ENCODE data around the gene PHF1. TPM values are rescaled to one million over a fixed set of nuclear protein-coding genes. Genes with fewer than 3 reads are reported as not detected.
"Not testable (repeated sequence)": the region's sequence is repeated elsewhere in the genome, so short reads cannot be mapped to it uniquely, and the experiment has no call there.

Gene PHF1
- total RNA-seq: 10 to 100 TPM; 68.5 to 91.5 (median 84.9) TPM

DNA sequence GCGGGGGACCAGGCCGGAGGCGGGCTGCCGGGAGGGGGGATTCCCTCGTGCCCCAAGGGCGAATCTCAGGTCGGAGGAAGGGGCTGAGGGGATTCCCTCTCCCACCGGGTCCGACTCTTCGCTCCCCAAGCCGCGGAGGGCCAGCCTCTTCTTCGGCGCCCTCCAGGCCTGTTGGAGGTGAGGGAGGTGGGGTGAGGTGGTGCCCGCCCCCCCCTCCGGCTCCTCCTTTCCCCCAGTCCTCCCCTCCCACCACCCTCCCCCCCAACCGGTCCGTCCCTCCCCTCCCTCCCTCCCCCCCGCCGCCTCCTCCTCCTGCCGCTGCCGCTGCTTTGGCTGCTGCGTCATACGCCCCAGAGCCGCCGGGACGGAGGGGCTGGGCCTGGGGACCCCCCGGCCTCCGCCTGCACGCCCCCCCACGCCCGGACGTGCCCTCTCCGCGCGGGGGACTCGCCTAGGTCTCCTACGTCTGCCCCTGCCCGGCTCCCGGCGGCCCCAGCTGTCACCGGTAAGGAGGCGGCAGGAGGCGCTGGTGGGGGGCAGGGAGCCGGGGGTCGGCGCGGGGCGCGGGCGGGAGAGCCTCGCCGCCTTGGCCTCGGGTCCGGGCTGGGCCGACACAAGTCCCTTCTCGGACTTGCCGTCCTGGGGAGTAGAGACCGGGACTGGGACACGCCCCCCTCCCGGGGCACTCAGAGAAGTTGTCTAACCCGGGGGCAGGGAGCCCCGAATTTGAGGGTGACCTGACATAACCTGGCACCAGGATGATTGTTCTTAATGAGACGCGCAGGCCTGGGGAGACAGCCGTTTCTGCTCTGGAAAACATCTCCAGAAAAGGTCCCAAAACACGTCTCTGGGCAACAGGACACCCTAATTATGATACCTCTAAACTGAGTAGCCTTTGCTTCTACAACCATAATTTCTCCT is at the start of gene PHF1:
Gene PHF1, plus strand, starts transcription at position 304 of the 921 bp plus-strand sequence. CDS start 1,250 bp downstream, outside the sequence.
- DNase-seq (ENCODE audit: extremely low spot score): no peak
- peaks cover 24 to 40% (median 39%) of the 10 kb centered on the region in 4 donors for H3K36me3 ChIP-seq
- peak; percentile 56 to 86 for TF ChIP-seq POLR2AphosphoS5 (IDR thresholded peaks at IDR 0.05)
- TF ChIP-seq, protein P1, sequence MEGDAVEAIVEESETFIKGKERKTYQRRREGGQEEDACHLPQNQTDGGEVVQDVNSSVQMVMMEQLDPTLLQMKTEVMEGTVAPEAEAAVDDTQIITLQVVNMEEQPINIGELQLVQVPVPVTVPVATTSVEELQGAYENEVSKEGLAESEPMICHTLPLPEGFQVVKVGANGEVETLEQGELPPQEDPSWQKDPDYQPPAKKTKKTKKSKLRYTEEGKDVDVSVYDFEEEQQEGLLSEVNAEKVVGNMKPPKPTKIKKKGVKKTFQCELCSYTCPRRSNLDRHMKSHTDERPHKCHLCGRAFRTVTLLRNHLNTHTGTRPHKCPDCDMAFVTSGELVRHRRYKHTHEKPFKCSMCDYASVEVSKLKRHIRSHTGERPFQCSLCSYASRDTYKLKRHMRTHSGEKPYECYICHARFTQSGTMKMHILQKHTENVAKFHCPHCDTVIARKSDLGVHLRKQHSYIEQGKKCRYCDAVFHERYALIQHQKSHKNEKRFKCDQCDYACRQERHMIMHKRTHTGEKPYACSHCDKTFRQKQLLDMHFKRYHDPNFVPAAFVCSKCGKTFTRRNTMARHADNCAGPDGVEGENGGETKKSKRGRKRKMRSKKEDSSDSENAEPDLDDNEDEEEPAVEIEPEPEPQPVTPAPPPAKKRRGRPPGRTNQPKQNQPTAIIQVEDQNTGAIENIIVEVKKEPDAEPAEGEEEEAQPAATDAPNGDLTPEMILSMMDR (IDR thresholded peaks at IDR 0.05): no peak
- TF ChIP-seq POLR2A (IDR thresholded peaks at IDR 0.05; ENCODE audit: low read depth): peak; percentile 36
- no peaks in the 10 kb centered on the region for H3K27me3 ChIP-seq
- peak within 1 kb of the TSS; percentile 99 to 100 (median 100) for H3K4me3 ChIP-seq
- peak within 1 kb of the TSS; percentile 97 to 100 (median 100) for H3K27ac ChIP-seq (replicated peaks in 1 of 4)
- H3K4me1 ChIP-seq: peaks cover 12 to 57% (median 54%) of the 10 kb centered on the region in 4 donors
- no peaks in the 10 kb centered on the region for H3K9me3 ChIP-seq
- WGBS: 0% methylated on average over 15 of the region's 67 CpGs
- intact Hi-C loops (cut with DNase I): no loop called here

DNA sequence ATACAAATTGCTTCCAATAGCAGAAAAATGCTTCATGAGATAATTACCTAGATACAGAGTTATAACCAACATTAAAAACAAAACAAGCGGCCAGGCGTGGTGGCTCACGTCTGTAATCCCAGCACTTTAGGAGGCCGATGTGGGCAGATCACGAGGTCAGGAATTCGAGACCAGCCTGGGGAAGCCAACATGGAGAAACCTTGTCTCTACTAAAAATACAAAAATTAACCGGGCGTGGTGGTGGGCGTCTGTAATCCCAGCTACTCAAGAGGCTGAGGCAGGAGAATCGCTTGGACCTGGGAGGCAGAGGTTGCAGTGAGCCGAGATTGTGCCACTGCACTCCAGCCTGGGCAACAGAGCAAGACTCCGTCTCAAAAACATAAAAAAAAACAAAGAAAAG is 47.3 kb upstream of the PHF1 start:
- H3K9me3 ChIP-seq; H3K4me3 ChIP-seq; DNase-seq (ENCODE audit: extremely low spot score); H3K27me3 ChIP-seq; H3K4me1 ChIP-seq; H3K36me3 ChIP-seq; intact Hi-C loops (cut with DNase I); H3K27ac ChIP-seq (replicated peaks in 1 of 4): not testable (repeated sequence)
- WGBS: 90% methylated on average over 12 of the region's 12 CpGs

DNA sequence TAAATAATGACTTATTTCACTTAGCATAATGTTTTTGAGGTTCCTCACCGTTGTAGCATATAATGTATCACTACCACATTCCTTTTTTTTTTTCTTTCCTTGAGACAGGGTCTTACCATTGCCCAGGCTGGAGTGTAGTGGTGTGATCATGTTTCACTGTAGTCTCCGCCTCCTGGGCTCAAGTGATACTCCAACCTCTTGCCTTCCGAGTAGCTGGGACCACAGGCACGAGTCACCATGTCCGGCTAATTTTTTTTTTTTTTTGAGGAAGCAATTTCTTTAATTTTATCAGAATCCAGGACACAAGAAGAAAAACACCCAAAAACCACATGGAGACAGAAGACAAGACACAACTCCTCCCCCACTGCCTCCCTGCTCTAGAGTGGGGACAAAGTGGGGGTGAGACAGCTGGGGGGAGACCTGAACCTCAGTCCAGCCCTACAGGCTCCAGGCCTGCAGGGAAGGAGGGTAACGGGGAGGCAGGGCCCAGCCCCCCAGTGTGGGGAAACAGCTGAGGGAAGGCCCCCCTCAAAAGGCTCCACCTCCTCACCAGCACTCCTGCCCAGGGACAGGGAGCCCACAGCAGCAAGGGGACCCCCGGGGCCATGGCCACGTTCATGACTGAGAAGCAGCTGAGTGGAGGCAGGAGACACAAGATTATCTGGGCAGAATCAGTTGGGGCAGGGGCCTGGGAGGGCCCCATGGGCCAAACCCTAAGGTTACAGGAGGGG is 46.2 kb upstream of the PHF1 start:
- not testable (repeated sequence) for H3K27me3 ChIP-seq

DNA sequence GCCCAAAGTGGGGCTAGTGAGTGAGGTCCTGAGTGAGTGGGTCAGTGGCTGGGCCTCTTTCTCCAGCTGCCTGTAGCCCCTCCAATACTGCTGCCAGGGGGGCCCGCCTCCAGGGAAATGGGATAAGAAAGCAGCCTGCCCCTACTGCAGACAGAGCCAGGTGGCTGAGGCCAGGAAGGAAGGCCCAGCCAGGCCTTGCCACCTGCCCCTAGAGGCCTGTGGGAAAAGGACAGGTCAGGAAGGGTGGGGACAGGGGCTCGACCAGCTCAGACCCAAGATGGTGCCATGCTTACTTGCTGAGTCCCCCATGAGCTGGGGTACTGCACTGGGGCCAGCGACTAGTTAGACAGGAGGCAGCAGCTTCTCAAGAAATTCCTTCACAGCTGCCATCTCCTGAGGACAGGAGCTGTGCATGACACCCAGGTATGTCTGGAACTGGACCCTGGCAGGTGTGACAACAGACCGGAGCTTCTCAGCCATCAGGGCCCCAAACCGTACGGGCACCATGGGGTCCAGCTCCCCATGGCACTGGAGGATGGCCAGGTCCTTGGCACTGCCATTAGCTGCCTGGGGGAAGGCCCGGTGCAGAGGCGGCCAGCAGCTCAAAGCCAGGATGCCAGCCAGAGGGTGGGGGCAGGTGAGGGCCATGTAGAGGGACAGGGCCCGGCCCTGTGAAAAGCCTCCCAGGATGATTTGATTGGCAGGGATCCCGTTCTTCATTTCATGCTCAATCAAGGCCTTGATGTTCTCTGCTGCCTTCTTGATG is 45.4 kb upstream of the PHF1 start:
- H3K27ac ChIP-seq (replicated peaks in 1 of 4); H3K9me3 ChIP-seq; H3K4me1 ChIP-seq; H3K27me3 ChIP-seq; H3K36me3 ChIP-seq; DNase-seq (ENCODE audit: extremely low spot score); intact Hi-C loops (cut with DNase I); H3K4me3 ChIP-seq: not testable (repeated sequence)
- WGBS: 73% methylated on average over 3 of the region's 10 CpGs

More for the DNA sequence above, 46.2 kb upstream of the PHF1 start:
- H3K9me3 ChIP-seq; H3K4me3 ChIP-seq; H3K27ac ChIP-seq (replicated peaks in 1 of 4); intact Hi-C loops (cut with DNase I); H3K36me3 ChIP-seq; H3K4me1 ChIP-seq; DNase-seq (ENCODE audit: extremely low spot score): not testable (repeated sequence)
- 36% methylated on average over 5 of the region's 8 CpGs for WGBS

DNA sequence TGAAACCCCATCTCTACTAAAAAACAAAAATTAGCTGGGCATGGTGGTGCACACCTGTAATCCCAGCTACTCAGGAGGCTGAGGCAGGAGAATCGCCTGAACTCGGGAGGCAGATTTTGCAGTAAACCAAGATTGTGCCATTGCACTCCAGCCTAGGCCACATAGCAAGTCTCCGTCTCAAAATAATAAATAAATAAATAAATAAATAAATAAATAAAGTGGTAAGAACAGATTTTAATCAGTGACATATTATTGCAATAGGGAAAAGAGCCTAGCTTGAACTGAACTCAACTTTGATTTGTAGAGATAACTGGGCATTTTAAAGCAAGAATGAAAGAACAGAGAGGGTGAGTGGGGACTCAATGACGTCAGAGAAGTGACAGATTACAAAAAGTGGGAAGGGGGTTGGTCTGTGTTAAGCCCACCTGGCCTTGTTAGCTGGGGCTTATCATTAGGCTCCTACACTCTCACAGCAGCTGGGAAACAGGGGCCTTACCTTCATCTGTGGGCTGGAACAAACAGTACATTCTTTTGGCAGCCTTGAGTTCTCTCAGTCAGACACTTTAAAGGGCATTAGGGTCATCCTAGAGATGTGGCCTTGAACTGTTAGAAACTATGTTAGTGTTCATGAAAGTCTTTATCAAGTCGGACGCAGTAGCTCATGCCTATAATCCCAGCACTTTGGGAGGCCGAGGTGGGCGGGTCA is 43.7 kb upstream of the PHF1 start:
- Histone ChIP-seq H3K9me3 (no peaks in the 10 kb centered on the region), H3K4me1 (no peaks in the 10 kb centered on the region), H3K27ac (replicated peaks in 1 of 4) (no peak overlapping the region), H3K4me3 (no peak overlapping the region), H3K27me3 (no peaks in the 10 kb centered on the region), H3K36me3 (no peaks in the 10 kb centered on the region)
- intact Hi-C loops (cut with DNase I): no loop called here
- 86% methylated on average over 6 of the region's 8 CpGs for WGBS
- TF ChIP-seq POLR2A (IDR thresholded peaks at IDR 0.05; ENCODE audit: low read depth) (no peak), EP300 (IDR thresholded peaks at IDR 0.05) (no peak)
- TF ChIP-seq, protein P1 (IDR thresholded peaks at IDR 0.05): no peak
- no peak for DNase-seq (ENCODE audit: extremely low spot score)

DNA sequence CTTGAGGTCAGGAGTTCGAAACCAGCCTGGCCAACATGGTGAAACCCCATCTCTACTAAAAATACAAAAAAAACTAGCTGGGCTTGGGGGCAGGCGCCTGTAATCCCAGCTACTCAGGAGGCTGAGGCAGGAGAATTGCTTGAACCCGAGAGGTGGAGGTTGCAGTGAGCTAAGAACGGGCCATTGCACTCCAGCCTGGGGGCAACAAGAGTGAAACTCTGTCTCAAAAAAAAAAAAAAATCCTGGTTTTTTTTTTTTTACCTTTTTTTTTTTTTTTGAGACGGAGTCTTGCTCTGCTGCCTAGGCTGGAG is 43.1 kb upstream of the PHF1 start:
- H3K27me3 ChIP-seq; intact Hi-C loops (cut with DNase I): not testable (repeated sequence)
- WGBS: 83% methylated on average over 4 of the region's 5 CpGs

DNA sequence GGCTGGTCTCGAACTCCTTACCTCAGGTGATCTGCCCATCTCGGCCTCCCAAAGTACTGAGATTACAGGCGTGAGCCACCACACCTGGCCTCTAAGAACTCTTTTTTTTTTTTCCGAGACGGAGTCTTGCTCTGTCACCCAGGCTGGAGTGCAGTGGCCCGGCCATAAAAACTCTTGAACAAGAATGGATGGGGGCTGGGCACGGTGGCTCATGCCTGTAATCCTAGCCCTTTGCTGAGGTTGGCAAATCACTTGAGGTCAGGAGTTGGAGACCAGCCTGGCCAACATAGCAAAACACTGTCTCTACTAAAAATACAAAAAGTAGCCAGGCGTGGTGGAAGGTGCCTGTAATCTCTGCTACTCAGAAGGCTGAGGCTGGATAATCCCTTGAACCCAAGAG is 38.9 kb upstream of the PHF1 start:
- intact Hi-C loops (cut with DNase I); H3K27me3 ChIP-seq; H3K27ac ChIP-seq (replicated peaks in 1 of 4); H3K4me3 ChIP-seq; DNase-seq (ENCODE audit: extremely low spot score); H3K9me3 ChIP-seq; H3K36me3 ChIP-seq: not testable (repeated sequence)
- WGBS: 92% methylated on average over 8 of the region's 8 CpGs
- peaks cover 17 to 26% (median 20%) of the 10 kb centered on the region in 4 donors for H3K4me1 ChIP-seq

More for the DNA sequence above, 43.1 kb upstream of the PHF1 start:
- not testable (repeated sequence) for H3K36me3 ChIP-seq; H3K4me3 ChIP-seq; H3K9me3 ChIP-seq; H3K27ac ChIP-seq (replicated peaks in 1 of 4); H3K4me1 ChIP-seq; DNase-seq (ENCODE audit: extremely low spot score)

Data from esophagus muscularis mucosa (tissue), 4 donors.